Endothelial cell (in vitro differentiated cells): ENCODE results near the gene RELCH. TPM values are rescaled to one million over a fixed set of nuclear protein-coding genes. Genes with fewer than 3 reads are reported as not detected.

Source experiments
- DNase-seq: peaks from one replicate; pipeline ENCODE4 v3.0.0; 2021; ENCODE audit warnings: low spot score
- H3K27ac Mint-ChIP-seq: one replicate; pipeline ENCODE4 v1.8.0; 2021; ENCODE audit warnings: mixed read lengths, inconsistent platforms; ENCODE audit not compliant: unreplicated experiment
- H3K27me3 Mint-ChIP-seq: one replicate; pipeline ENCODE4 v1.8.0; 2021; ENCODE audit warnings: mild to moderate bottlenecking, moderate library complexity, mixed read lengths, inconsistent platforms; ENCODE audit not compliant: unreplicated experiment
- H3K36me3 Mint-ChIP-seq: one replicate; pipeline ENCODE4 v1.8.0; 2021; ENCODE audit warnings: mild to moderate bottlenecking, low read depth, mixed read lengths, inconsistent platforms; ENCODE audit not compliant: unreplicated experiment
- H3K4me1 Mint-ChIP-seq: one replicate; pipeline ENCODE4 v1.8.0; 2021; ENCODE audit warnings: mild to moderate bottlenecking, mixed read lengths, inconsistent platforms; ENCODE audit not compliant: unreplicated experiment
- H3K4me3 Mint-ChIP-seq: one replicate; pipeline ENCODE4 v1.8.0; 2021; ENCODE audit warnings: mild to moderate bottlenecking, mixed read lengths, inconsistent platforms; ENCODE audit not compliant: unreplicated experiment
- H3K9me3 Mint-ChIP-seq: one replicate; pipeline ENCODE4 v1.8.0; 2021; ENCODE audit warnings: mixed read lengths, inconsistent platforms; ENCODE audit not compliant: unreplicated experiment
- CTCF ChIP-seq: fragments of 200-600 bp; sonication (generic); IDR thresholded peaks from one replicate; pipeline ENCODE4 v1.5.0; 2021; ENCODE audit warnings: antibody characterized with exemption; ENCODE audit not compliant: unreplicated experiment
- total RNA-seq: library from RNA; stranded (reverse); fragmentation: NEBNext Ultra II Directional; extraction: Animal tissue kit (Norgen Biotek cat#: 25700); gene quantifications from one replicate; pipeline ENCODE4 v1.2.1, GENCODE V29; 2021; ENCODE audit not compliant: unreplicated experiment

RELCH gene
- total RNA-seq, 1 donor from 2014 or later, result 27.3 TPM

GRCh38 chr18:62335494-62335893 lies 148.4 kb downstream of the RELCH start:
- Mint-ChIP-seq H3K27me3 (peaks cover 4% of the 10 kb centered on the region), H3K36me3 (peaks cover 14% of the 10 kb centered on the region), H3K4me1 (peaks cover 60% of the 10 kb centered on the region), H3K27ac (no peak overlapping the region), H3K4me3 (no peak overlapping the region), H3K9me3 (no peaks in the 10 kb centered on the region)
- no peak for DNase-seq
- TF ChIP-seq CTCF, result no peak

- Mint-ChIP-seq H3K27ac (no peak overlapping the region), H3K4me1 (peaks cover 60% of the 10 kb centered on the region), H3K36me3 (peaks cover 18% of the 10 kb centered on the region), H3K4me3 (no peak overlapping the region), H3K27me3 (peaks cover 5% of the 10 kb centered on the region), H3K9me3 (no peaks in the 10 kb centered on the region)
- DNase-seq, result no peak
- no peak for TF ChIP-seq CTCF
Measured at GRCh38 chr18:62336618-62337017, 149.6 kb downstream of the RELCH start.

GRCh38 chr18:62337336-62337735 lies 150.3 kb downstream of the RELCH start:
- no peak for TF ChIP-seq CTCF
- Mint-ChIP-seq H3K27ac (no peak overlapping the region), H3K4me3 (no peak overlapping the region), H3K9me3 (no peaks in the 10 kb centered on the region), H3K27me3 (peaks cover 5% of the 10 kb centered on the region), H3K36me3 (peaks cover 13% of the 10 kb centered on the region), H3K4me1 (peaks cover 55% of the 10 kb centered on the region)
- no peak for DNase-seq

GRCh38 chr18:62338446-62339105 lies 151.5 kb downstream of the RELCH start:
- H3K27me3 Mint-ChIP-seq, result peaks cover 7% of the 10 kb centered on the region
- no peak for TF ChIP-seq CTCF
- no peak for DNase-seq
- H3K9me3 Mint-ChIP-seq, result no peaks in the 10 kb centered on the region
- H3K36me3 Mint-ChIP-seq, result peaks cover 13% of the 10 kb centered on the region
- peak overlapping the region; percentile 54 for H3K27ac Mint-ChIP-seq
- H3K4me1 Mint-ChIP-seq, result peaks cover 61% of the 10 kb centered on the region
- H3K4me3 Mint-ChIP-seq, result no peak overlapping the region

- no peaks in the 10 kb centered on the region for H3K9me3 Mint-ChIP-seq
- peak overlapping the region; percentile 54 for H3K27ac Mint-ChIP-seq
- peaks cover 10% of the 10 kb centered on the region for H3K27me3 Mint-ChIP-seq
- DNase-seq, result no peak
- peaks cover 13% of the 10 kb centered on the region for H3K36me3 Mint-ChIP-seq
- H3K4me1 Mint-ChIP-seq, result peaks cover 67% of the 10 kb centered on the region
- TF ChIP-seq CTCF, result no peak
- peak overlapping the region; percentile 29 for H3K4me3 Mint-ChIP-seq
Measured at GRCh38 chr18:62339106-62339988, 152.3 kb downstream of the RELCH start.
